ENCODE data around the gene MCAT.

The MCAT gene

DNA sequence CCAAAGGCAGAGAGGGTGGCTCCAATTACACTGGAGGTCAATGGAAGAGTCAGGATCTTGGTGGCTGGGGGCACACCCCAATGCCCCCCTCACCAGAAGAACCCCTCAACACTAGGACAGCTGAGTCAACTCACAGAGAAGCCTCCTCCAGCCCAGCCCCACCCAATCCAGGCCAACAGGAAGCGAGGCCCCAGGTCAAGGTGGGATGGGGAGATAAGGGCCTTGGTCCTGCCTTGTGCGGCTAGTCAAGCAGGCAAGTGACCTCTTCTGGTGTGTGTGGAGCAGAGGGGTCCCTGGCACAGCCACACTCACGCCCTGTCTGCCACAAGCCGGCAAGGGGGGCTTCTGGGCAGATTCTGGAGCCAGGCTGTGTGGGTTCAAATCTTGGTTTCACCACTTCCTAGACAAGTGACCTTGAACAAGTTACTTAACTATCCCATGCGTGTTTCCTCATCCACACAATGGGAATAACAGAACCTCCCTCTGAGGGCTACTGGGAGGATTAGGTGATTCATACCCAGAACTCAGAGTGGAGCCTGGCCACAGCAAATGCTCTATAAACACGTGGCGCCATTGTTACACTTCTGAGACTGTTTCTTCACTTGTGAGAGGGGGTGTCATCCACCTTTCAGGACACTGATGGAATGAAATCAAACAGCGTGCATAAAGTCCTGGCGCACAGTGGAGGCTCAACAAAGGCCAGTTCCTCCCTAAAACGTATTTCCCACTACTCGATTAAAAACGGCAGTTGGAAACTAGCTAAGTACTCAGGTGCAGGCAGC, 40.5 kb upstream of the MCAT start:
- H3K27ac ChIP-seq, result peak overlapping the region; percentile 9; the same call in 1 of the 2 replicates
- no peak for TF ChIP-seq CTCF (conservative IDR thresholded peaks at IDR 0.05)
- TF ChIP-seq ZFX (IDR thresholded peaks at IDR 0.05), result no peak

DNA sequence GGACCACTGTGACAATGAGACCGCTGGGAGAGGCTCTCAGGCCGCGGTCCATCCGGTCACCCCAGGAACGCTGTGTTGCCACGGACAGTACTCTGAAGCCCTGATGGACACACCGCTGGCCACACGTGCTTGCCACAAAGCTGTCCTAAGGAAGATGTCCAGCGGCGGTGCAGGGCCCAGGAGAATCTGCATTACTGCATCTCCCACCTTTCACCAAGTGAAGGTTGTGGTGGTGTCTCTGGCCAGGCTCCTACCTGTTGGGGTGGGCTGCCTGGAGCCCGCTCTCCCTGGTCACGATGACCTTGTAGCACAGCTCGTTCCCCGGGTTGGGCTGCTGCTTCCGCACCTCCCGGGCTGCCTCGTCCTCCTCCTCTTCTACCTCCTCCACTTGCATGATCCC, 39.5 kb upstream of the MCAT start:
- TF ChIP-seq CTCF (conservative IDR thresholded peaks at IDR 0.05), result no peak
- TF ChIP-seq ZFX (IDR thresholded peaks at IDR 0.05), result no peak
- no peak overlapping the region for H3K27ac ChIP-seq

- no peak overlapping the region for H3K27ac ChIP-seq
- TF ChIP-seq CTCF (conservative IDR thresholded peaks at IDR 0.05) (no peak), ZFX (IDR thresholded peaks at IDR 0.05) (no peak)
Observed at GRCh38 chr22:43182118-43182517, 38.9 kb upstream of the MCAT start.

DNA sequence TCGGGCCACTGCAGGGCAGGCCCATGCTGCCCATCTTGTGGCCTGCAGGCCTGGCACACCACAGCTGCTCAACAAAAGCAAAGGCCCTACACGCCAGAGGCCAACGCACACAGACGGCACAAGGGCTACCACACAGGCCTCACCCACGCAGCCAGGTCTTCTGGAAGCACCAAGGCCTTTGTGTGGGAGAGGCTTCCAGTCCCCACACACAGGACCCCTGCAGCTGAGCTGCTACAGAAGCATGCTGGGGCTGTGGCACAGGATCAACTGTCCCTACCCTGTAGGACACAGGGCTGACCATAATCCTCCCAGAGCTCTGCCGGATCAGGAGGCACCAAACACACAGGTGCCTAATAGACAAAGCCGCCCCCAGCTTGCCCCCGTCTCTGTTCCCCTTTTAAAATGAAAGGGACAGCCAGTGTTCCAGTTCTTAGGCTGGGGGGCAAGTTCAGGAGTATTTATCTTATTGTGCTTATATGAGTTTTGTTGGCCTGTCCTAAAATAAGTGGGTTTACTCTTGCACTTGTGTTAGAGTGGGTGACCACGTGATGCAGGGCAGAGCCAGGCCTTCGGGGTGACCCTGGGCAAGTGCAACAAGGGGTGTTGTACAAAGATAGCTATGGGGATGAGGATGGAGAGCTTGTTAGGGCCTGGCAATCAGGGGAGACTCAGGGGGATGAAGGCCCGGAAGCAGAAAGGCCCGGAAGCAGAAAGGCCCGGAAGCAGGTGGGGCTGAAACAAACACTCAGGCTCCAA, 38.3 kb upstream of the MCAT start:
- no peak for TF ChIP-seq CTCF (conservative IDR thresholded peaks at IDR 0.05)
- TF ChIP-seq ZFX (IDR thresholded peaks at IDR 0.05), result no peak
- H3K27ac ChIP-seq, result no peak overlapping the region

DNA sequence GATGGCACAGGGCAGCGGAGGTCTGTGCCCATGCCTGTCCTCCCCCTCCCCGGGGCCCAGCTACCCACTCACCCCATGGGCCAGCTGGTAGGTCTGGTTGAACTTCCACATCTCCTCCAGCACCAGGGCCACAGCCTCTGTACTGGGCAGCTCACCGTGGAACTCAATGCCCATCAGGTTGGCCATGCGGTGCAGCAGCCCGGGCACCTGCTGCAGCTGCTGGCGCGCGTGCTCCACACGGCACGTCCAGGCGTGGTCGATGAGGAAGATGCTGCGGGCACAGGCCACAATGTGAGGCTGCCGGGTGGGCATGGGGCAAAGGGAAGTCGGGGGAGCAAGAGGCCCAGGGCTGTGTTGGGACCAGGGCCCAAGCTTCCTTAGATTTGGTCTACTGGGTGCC, 37.5 kb upstream of the MCAT start:
- no peak for TF ChIP-seq CTCF (conservative IDR thresholded peaks at IDR 0.05)
- TF ChIP-seq ZFX (IDR thresholded peaks at IDR 0.05), result no peak
- H3K27ac ChIP-seq, result no peak overlapping the region

- no peak for TF ChIP-seq ZFX (IDR thresholded peaks at IDR 0.05)
- no peak for TF ChIP-seq CTCF (conservative IDR thresholded peaks at IDR 0.05)
- H3K27ac ChIP-seq, result no peak overlapping the region
Observed at GRCh38 chr22:43179911-43180195, 36.7 kb upstream of the MCAT start.

- TF ChIP-seq CTCF (conservative IDR thresholded peaks at IDR 0.05), result no peak
- no peak for TF ChIP-seq ZFX (IDR thresholded peaks at IDR 0.05)
- H3K27ac ChIP-seq, result no peak overlapping the region
Observed at GRCh38 chr22:43179146-43179910, 36.1 kb upstream of the MCAT start.

All from C4-2B (cell line).